AG08395 (cell line): ENCODE measurements around the gene ATF7.
A peak's percentile ranks its signal among the peaks of the same experiment; 100 is the strongest.

Source experiments
- DNase-seq: peaks from one replicate; pipeline ENCODE4 v3.0.0; 2012; ENCODE audit warnings: mixed read lengths, low spot score

Gene ATF7

DNA sequence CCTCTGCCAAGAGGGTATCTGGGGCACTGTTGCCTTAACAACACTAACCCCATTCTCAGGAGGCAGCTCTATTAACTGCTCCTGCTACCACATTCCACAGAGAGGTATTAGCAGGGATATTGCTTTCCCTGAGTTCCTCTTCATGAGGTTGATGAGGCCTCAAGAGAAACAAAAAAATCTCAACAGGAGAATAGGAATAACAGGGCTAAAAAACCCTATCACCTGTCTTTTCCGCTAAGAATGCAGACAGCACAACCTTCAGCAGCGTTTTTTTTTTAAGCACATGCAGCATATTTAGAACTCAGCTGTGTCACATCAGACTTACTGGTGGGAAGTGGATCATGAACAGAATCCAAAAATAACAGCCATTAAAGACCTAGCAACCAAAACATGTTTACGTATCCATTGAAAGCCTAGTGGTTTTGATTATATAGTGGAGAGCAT lies 29.2 kb downstream of the ATF7 start:
- DNase-seq = peak; percentile 43

DNA sequence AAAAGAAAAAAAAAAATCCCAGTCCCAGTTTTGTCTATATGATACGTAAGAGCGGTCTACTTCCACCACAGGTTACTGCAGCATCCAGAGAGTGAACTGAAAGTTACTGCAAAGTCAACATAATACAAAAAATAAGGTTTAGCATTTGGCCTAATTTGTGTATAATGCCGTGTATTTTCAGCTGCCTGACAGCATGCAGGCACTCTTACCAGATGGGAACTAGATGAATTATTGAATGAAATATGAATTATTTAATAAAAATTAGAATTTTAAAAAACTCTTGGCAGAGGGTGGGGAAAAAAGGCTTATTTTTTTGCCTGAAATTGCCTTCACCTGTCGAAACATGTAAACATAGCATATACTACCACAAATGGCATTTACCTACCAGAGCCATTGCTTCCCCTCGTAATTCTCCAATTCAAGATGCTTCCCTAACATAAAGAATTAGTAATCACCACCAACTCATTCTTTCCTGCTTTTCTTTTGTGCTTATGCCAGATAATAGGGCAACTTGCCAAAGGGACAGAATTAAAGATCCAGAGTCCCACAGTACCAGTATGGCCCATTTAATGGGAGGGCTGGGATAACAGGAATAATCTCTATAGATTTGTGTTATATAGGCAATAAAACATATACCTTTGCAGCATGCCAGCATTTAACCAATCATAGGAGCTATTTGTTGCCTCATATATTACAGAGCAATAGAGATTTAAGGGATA lies 31.1 kb downstream of the ATF7 start:
- DNase-seq = no peak

DNA sequence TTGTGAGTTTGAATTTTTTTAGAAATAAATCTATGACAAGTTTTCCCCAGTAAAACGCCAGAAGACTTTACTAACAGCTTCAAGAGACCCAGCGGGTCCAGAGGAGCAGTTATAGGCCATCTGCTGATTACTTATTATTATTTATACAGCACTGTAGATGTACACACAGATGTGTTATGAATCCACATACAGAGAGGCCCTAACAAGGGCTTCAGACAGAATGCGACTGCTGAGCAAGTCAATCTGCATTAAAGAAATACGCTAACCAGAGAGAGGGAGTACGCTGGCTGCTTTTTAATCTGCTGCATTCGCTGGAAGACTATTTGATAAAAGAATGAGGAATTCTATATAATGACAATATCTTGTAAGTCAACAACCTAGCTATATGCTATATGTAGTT lies 32.5 kb downstream of the ATF7 start:
- no peak for DNase-seq

DNA sequence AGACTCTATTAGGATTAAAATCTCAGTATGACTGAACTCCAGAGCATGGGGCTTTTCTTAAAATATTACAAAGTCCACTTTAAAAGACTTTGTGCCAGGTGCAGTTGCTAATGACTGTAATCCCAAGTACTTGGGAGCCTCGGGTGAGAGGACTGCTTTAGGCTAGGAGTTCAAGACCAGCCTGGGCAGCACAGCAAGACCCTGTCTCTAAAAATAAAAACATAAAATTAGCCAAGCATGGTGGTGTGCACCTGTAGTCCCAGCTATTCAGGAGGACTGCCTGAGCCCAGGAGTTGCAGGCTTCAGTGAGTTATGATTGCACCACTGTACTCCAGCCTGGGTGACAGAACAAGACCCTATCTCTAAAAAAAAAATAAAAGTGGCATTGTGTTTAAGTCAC lies 33.2 kb downstream of the ATF7 start:
- DNase-seq = no peak

DNA sequence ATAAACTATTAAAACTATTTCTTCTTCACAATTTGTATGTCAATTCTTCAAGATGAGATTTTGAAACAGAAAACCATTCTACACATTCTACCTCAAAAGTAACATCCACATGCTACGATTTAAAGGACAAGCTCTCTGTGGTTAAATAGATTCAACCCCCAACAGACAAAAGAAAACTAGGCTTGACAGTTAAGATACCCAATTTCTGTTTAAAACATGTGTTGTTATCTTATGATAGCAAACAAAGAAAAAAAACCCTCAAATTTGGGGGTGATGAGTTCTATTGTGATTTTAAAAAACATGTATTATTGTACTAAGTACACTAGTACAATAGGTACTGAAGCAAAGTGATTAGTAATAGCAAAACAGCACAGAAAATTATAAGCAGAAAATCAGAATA lies 33.8 kb downstream of the ATF7 start:
- DNase-seq = no peak

DNA sequence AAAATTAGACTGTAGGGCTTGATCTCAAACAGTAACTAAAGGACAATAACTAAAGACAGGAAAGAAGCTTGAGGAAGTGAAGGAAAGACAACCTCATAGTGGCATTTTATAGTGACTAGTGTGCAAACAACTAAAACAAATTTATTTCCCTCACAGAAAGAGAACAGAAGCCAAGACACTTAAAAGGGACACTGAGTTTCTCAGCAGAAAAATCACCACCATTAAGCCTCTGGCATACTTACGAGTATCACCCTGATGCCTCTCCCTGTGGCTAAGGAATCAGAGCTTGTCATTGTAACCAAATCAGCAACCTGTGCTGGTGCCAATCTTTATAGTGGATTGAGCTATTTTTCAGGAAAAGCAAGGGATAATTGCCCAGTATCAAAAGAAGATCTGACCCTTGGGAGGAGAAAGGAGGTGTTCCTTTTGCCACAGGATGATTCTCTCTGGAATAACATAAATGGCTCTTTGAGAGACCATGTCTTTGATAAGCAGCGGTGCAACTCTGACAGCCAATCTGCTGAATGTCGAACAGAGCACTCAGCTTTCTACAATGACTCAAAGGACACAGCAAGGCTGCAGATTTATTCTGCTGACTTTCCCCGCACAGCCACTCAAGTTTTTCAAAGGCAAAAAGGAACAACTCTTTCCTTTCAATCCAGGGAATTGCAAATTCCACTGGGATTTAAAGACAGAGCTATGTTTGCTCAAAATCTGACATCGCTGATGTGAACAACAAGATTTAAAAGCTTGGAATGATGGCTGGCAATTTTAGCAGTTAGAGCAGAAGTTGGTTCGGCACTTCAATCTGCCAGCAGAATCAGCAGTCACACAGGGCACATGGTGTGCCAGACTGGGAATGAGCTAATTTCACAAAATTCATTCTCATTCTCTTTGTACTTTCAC lies 34.6 kb downstream of the ATF7 start:
- peak; percentile 13 for DNase-seq

DNA sequence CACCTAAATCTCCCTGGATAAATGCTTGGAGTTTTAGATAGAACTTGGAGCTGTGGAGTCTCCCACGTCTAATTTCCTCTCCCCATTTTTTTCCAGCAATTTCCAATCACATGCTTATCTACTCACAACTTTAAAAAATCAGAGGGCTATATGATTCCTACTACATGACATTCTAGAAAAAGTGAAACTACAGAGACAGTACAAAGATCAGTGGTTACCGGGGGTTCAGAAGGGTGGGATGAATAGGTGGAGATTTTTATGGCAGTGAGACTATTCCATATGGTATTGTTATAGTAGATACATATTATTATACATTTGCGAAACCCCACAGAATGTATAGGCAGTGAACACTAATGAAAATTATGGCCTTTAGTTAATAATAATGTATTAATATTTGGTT lies 35.5 kb downstream of the ATF7 start:
- no peak for DNase-seq

DNA sequence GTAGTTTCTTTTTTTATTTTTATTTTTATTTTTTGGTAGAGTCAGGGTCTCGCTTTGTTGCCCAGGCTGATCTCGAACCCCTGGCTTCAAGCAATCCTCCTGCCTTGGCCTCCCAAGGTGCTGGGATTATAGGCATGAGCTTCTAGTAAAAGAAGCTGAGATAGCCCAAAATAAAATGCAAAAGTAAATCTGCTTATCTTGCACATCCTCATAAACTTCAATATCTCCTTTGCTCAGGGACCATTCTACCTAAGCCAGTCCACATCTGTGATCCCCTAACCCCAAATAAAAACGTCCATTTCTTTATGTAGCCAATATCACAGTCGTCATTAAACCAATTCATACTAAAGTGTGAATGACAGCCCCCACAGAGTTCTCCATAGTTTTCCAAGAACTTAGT lies 36.3 kb downstream of the ATF7 start:
- no peak for DNase-seq

DNA sequence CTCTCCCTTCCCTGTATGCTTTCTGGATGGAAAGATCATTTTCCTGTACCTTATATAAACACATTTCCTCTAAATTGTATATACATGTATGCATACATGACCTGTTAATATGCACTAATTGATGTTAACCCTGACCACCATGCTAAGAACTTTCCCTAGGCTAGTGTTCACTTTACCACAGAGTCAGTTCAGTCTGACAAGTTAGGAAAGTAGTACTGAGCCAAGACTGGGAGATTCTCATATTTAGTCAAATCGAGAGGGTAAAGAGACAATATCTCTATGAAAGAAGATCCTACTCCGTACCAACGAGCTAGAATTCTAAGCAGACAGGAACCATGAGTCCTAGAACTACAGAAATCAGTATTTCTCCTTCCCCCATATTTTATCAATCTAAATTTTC lies 36.8 kb downstream of the ATF7 start:
- no peak for DNase-seq

DNA sequence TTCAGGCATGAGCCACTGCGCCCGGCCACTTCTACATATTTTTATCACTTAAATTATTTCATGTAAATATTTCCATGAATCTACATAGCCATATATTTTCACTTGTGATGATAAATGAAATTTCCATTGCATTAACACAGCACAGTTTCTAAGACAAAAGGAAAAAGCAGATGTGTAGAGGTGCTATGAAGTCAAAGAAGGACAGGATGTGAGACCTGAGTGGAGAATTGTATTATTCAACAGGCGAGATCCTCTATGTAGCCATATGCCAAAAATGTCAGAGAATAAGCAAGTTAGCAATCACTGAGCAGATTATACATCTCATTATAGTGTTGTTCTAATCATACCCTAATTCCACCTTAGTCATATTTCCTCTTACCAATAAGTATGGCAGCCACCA lies 38.1 kb downstream of the ATF7 start:
- DNase-seq = no peak

DNA sequence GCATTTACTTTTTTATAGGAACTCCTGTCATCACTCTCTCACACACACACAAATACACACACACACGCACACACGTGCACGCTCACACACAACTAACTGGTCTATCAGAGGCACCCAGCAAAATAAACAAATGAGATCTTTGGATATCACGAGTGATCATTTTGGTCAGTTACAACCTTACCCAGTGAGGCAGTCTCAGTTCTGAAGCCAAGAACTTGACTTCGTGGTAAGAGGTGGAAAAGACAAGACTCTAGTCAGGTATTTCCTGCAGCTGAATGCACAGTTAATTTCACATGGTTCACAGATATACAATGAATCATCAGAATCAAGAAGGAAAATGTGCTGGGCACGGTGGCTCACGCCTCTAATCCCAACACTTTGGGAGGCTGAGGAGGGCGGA lies 39.4 kb downstream of the ATF7 start:
- DNase-seq = no peak

DNA sequence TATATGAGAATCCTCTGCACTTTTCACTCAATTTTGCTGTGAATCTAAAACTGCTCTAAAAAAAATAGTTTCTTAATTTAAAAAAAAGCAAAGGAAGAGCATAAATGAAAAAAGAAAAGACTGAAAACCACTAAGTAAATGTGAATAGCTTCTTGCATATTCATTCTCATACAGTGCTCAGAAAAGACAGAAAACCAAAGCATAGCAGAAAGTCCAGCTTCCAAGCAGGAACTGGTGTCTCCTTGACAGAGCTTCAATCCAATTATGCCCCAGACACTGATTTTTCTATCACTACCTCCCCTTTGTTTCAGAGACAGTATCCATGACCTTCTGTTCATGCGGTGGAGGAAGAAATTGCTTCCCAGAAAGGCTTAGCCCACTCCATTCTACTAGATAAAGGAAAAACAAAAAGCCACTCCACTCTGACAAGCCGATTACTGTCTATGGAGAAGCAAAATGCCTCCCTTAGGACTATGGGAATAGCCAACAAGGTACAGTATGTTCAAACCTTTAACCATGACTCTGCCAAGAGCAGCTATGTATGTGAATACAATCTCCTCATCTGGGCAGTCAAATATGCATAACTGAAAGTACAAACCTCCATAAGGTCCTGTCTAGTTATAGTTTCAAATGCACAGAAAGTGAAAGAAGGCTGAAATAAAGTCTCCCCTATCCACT lies 40.6 kb downstream of the ATF7 start:
- DNase-seq = no peak

DNA sequence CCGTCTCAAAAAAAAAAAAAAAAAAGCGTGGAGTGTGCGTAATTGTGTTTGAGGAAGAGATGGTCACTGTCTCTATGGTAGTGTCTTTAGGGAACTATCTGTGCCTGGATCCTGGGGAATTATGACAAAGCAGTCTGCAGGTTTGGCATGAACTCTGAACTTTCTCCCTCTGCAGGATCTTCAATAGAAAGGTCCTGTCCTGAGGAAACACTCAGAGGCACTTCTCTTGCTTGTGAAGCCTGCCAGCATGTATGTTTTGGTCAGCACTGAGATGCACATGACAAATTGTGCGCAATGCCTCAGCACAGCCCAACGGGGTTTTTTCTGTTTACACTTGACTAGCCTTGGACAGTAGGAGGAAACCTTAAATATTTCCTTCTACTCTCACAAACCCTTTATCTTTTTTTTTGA lies 46.6 kb downstream of the ATF7 start:
- DNase-seq = no peak

DNA sequence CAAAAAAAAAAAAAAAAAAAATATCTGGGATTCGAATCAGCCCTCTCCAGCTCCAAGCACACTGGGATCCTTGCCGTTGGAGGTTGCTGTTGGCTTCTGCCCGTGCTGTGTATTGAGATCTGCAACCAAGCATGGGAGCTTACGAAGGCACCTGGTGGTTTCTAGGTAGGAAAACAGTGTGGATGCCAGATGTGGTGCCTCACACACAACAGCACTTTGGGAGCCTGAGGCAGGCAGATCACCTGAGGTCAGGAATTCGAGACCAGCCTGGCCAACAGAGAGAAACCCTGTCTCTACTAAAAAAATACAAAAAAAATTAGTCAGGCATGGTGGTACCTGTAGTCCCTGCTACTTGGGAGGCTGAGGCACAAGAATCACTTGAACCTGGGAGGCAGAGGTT lies 47.4 kb downstream of the ATF7 start:
- DNase-seq = no peak

DNA sequence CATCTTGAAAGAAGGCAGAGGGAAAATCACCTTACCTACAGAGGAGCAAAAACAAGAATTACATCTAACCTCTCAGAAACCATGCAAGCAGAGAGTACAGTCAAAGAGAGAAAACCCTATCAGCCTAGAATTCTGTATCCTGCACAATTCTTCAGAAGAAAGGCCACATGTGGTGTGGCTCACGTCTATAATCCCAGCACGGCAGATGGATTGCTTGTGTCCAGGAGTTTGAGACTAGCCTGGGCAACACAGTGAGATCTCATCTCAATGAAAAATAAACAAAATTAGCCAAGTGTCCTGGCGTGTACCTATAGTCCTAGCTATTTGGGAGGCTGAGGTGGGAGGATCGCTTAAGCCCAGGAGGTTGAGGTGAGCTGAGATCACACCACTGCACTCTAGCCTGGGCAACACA lies 48.2 kb downstream of the ATF7 start:
- no peak for DNase-seq

DNA sequence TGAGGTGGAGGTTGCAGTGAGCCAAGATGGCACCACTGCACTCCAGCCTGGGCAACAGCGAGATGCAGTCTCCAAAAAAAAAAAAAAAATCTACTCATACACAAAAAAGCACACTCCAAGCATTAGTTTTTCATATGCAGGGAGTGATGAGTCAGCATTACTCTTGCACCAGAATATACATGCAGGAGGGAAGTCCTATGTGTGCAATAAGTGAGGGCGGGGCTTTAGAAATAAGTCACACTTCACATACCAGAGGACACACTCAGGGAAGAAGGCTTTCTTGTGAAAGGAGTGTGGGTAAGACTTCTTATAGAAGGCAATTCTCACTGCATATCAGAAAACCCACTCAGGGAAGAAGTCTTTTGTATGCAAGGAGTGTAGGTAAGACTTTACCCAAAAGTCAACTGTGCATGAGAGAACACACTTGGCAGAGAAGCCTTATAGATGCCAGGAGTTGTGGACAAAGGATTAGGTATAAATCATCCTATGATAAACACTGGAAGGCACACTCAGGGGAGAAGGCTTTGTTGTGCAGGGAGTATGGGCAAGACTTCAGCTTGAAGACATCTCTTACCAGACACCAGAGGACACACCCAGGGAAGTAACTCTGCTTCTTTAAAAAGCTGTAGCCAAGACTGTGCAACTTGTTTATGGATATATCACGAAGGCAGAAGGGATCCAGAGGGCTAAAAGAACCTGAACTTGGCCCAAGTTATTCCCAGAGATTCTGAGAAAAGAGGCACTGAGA lies 50.5 kb downstream of the ATF7 start:
- peak; percentile 45 for DNase-seq

DNA sequence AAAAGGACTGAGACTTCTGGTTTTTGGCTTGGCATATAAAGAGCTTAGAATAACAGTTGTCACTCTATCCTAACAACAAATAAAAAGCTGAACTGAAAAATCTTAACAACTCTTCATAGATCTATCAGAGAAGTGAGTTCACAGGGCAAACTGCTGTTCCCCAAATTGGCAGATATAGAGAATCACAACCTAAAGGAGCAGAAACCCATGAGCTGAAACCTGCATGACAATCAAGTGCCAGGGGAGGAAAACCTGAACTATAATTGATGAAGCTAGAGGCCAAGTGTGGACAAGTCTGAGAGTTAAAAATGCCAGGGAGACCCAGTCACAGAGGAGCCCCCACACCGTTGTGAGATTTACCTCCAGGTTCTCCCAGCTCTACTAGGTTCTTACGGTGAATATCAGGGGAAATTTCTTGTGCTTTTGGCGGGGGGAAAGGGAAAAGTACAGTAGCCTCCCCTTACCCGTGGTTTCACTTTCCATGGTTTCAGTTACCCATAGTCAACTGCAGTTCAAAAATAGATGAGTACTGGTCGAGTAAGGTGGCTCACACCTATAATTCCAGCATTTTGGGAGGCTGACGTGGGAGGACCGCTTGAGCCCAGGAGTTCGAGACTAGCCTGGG lies 53.9 kb downstream of the ATF7 start:
- no peak for DNase-seq

DNA sequence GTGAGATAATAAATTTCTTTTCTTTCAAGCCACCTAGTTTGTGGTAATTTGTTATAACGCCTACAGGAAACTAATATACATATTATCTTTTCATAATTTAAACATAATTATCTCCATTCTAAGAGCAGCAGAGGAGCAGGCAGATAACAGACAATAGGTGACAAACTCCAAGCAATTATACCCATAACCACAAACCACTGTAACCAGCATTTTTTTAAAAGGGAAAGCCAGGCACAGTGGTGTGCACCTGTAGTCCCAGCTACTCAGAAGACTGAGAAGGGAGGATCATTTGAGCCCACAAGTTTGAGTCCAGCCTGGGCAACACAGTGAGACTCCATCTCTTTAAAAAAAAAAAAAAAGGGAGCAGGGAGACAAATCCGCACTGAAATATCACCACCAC lies 54.9 kb downstream of the ATF7 start:
- DNase-seq = no peak

DNA sequence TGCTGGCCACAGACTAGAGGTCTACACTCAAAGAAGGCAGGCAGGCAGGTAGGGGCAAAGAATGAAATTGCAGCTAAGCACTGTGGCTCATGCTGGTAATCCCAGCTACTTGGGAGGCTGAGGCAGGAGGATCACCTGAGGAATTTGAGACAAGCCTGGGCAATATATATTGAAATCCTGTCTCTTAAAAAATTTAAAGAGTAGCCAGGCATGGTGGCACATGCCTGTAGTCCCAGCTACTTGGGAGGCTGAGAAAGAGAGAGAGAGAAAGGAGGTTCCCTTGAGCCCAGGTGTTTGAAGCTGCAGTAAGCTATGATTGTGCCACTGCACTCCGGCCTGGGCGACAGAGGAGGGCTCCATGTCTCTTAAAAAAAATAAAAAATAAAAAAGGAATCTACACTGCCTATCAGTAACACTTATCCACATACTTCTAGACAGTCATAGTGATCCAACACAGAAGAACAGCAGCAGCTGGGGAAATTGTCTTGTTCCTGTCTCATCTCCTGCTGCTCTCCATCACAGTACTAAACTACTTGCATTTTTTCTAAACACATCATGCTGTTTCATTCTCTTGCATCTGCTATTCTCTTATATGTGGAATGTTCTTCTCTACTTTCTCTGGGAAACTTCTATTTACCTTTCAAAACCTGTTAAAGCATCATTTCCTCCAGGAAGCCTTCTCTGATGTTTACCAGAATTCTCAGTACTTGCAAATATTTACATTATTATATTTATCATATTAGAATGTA lies 57.2 kb downstream of the ATF7 start:
- DNase-seq = peak; percentile 52

DNA sequence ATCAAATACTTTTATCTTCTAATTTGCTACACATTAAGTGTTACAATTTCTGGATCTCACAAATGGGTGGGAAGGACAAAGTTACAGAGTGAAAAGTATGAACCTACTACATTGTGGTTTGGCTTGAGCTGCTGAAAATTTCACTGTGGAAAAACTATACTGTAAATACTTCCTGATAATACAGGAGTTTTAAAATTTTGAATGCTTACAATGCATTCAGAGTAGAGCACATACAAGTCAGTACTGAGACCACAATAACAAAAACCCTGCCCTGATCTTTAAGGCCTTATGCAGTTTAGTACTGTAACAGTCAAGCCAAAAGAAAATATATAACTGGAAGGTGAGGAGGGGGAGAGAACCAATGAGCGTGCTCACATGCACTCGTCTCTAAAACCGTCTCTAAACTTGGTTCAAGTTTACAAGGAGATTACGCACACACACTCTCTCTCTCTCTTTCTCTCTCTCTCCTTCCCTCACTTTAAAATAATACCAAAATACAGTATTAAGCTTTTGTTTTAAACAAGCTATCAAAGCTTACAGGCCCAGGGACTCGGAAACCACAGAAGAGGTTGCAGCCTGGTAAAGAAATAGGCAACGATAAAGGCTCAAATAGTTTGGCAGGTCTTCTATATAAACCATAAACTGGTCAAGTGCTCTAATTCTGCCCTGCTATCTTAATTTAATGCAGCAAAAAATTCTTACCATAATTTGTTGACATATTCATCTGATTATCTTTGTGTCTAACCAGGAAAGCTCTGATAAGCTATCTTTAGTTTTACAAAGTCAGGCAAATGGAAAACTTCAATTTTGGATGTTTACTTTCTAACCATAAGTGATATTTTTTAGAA lies 58.0 kb downstream of the ATF7 start:
- no peak for DNase-seq
